ENCODE data around the gene CBX5.

GRCh38 chr12:54258201-54258681, 21.7 kb downstream of the CBX5 start:
- no peak for TF ChIP-seq CTCF (IDR thresholded peaks at IDR 0.05)
- no peak for TF ChIP-seq POLR2A (IDR thresholded peaks at IDR 0.05)
